Skeletal muscle tissue (tissue), 4 donors: ENCODE data around the gene LRRC27. TPM values are rescaled to one million over a fixed set of nuclear protein-coding genes. Genes with fewer than 3 reads are reported as not detected.

ENCODE experiments used
- H3K27ac ChIP-seq: one replicate; pipeline ENCODE4 v1.7.0; 2013; ENCODE audit warnings: mild to moderate bottlenecking, low read depth, low read length, inconsistent platforms
- H3K27me3 ChIP-seq, 3 donors: one replicate each; pipeline ENCODE4 v1.7.0; 2013; ENCODE audit warnings: low read length in 3 of 3; ENCODE audit not compliant: control insufficient read depth in 3 of 3, insufficient read depth in 3 of 3
- H3K36me3 ChIP-seq, 3 donors: one replicate each; pipeline ENCODE4 v1.7.0; 2013; ENCODE audit warnings: low read length in 3 of 3; ENCODE audit not compliant: control insufficient read depth in 3 of 3, insufficient read depth in 3 of 3
- H3K4me1 ChIP-seq, 3 donors: one replicate each; pipeline ENCODE4 v1.7.0; 2013; ENCODE audit warnings: low read length in 3 of 3, mild to moderate bottlenecking in 3 of 3; ENCODE audit not compliant: control insufficient read depth in 3 of 3, insufficient read depth in 3 of 3
- H3K4me3 ChIP-seq, 3 donors: one replicate each; pipeline ENCODE4 v1.7.0; 2013; ENCODE audit warnings: low read length in 3 of 3
- H3K9ac ChIP-seq, 3 donors: one replicate each; pipeline ENCODE4 v1.7.0; 2013; ENCODE audit warnings: low read length in 3 of 3, mild to moderate bottlenecking in 3 of 3, moderate library complexity in 2 of 3, low read depth in 1 of 3
- H3K9me3 ChIP-seq, 3 donors: one replicate each; pipeline ENCODE4 v1.7.0; 2013; ENCODE audit warnings: low read length in 3 of 3; ENCODE audit not compliant: control insufficient read depth in 3 of 3
- total RNA-seq: library from RNA; depleted of rRNA; stranded (reverse); fragments of >200 nt; gene quantifications from one replicate; pipeline ENCODE4 v1.2.3, GENCODE V29; 2014
- donor health status: Osteomylitis.

The LRRC27 gene
- total RNA-seq, 1 donor from 2014 or later, result 2.6 TPM

DNA sequence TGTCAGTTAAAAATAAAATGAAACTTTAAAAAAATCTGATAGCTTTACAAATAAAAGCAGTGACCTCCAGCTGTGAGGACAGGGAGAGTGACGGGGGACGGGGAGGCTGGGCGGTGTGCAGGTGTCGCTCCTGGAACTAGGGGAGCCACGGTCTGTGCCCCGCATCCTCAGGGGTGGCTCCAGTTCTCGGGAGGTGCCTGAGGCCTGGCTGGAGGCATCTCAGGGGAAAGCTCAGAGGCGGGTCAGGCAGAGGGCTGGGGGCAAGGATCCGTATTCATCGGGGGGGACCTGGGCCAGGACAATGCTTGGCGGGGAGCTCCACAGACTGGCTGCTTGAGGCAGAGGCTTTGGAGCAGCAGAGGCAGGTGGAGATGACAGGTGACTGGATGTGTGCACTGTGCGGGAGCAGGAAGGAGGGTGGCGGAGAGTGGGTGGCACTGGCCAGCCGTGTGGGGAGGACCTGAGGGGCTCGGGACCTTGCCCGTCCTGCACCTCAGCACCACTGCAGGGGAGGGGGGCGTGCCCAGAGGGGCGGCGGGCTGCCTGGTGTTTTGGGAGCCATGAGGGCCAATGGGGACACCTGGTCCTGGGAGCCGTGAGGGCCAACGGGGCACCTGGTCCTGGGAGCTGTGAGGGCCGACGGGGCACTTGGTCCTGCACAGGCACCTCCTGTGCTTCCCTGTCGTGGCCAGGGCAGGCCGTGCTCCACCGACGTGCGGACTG lies 78.2 kb downstream of the LRRC27 start:
- Histone ChIP-seq H3K9me3 (no peaks in the 10 kb centered on the region), H3K36me3 (peaks cover 10 to 13% (median 12%) of the 10 kb centered on the region in 3 donors), H3K27me3 (no peaks in the 10 kb centered on the region), H3K27ac (no peak overlapping the region), H3K9ac (no peak overlapping the region), H3K4me3 (no peak overlapping the region), H3K4me1 (peaks cover 27 to 63% (median 61%) of the 10 kb centered on the region in 3 donors)

DNA sequence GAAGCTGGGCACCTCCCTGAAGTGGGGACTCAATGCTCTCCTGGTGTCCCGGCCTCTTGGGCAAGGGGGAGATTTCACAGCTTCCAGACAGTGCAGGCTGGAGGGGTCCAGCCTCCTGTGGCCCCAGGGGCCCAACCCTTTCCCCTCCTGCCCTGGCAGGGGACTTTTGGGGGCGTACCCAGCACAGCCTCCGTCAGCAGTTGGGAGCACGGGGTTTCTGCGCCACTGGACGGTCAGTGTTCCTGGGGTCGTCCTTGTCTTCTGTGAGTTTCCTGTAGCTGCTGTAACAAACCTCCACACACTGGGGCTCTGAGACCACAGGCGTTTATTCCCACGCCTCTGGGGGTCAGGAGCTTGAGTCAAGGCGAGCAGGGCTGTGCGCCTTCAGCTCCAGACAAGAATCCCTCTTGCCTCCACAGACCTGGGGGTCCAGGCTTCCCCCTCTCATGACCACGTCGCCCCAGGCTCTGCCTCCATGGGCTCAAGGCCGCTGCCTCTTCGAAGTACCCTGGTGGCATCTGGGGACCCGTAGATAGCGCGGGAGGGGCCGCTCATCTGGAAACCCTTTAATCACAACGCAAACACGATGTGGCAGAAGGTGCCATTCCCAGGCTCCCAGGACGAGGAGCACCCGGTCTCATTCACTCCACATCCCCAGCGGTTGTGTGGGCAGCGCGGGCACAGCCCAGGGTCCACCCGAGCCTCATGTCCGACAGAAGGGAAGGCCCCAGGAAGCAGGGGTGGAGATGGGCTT lies 79.0 kb downstream of the LRRC27 start:
- Histone ChIP-seq H3K9me3 (no peaks in the 10 kb centered on the region), H3K4me1 (peaks cover 27 to 64% (median 61%) of the 10 kb centered on the region in 3 donors), H3K9ac (peak overlapping the region in 1 of 3 donors; percentile 16), H3K27me3 (no peaks in the 10 kb centered on the region), H3K36me3 (peaks cover 4 to 8% (median 6%) of the 10 kb centered on the region in 3 donors), H3K4me3 (no peak overlapping the region), H3K27ac (peak overlapping the region; percentile 33)

DNA sequence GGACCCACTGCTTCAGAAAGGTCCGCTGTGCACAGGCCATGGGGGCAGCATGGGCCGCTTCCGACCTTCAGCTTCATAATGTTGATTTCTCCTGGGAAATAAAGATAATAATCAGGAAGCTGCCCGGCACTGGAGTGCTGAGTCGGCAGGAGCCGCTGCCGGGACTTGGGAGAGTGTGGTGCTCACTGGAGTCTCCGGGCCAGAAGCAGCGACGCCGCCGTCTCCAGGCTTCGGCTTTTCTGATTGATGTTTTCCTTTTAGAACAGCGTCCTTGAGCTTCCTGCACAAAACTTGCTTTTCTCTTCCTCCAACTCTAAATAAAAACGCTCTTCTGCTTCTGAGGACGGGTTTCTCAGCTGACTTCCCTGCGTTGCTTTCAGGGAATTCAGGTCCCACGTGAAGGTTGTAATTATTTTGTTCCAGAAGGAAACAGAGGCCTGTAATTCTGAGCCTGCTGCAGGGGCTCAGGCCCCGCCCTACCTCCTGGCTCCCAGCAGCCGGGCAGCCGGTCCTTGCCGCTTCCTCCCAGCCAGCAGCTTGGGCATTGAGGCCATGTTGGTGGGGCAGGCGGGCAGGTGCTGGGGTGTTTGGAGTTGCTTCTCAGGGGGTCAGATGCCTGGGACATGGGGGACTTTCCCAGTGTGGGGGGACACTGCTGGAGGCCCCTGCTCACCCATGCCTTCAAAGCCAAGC lies 79.7 kb downstream of the LRRC27 start:
- H3K4me3 ChIP-seq, result no peak overlapping the region
- H3K27ac ChIP-seq, result peak overlapping the region; percentile 33
- no peak overlapping the region for H3K9ac ChIP-seq
- peaks cover 0 to 6% (median 0%) of the 10 kb centered on the region in 3 donors for H3K36me3 ChIP-seq
- peaks cover 27 to 66% (median 61%) of the 10 kb centered on the region in 3 donors for H3K4me1 ChIP-seq
- H3K27me3 ChIP-seq, result no peaks in the 10 kb centered on the region
- no peaks in the 10 kb centered on the region for H3K9me3 ChIP-seq

DNA sequence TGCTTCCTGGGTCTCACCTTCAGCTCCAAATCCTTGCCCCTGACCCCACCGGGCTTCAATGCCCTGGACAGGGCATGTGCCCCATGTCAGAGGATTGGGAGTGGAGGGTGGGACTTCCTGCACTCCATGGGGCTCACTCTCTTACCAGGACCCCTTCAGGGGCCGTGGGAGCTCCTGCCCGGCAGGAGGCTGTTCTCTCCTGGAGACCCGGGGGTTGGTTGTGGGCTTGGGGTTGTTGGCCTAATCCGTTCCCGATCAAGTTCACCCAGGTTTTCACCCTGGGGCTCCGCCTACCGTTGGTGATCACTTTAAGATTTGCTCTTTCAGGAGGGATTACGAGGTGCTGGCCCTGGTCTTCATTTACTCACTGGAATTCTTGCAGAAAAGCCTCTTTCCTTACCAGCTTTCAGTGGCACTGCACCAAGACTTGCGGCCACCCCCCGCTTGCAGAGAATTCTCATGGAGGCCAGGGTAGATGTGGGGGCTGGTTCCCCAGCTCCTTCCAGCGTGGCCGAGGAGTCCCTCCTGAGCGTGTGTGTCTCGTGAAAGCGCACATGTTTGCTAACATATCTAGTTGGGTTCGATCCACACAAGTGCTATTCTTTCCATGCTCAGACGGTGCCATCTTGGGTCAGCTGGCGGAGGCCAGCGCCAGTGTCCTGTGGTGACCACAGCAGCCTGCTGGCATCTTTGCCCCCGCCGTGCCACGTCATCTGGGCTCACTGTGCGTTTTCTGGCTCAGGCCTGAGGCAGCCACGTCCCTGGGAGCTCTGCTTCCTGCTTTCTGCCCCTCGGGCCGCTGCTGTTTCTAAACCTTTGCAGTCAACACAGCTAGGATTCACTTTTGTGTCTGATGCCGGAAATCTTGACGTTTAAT lies 80.6 kb downstream of the LRRC27 start:
- Histone ChIP-seq H3K27me3 (no peaks in the 10 kb centered on the region), H3K4me1 (peaks cover 24 to 68% (median 54%) of the 10 kb centered on the region in 3 donors), H3K9ac (peak overlapping the region in 2 of 3 donors; percentile 45 to 57), H3K9me3 (no peaks in the 10 kb centered on the region), H3K36me3 (peaks cover 0 to 6% (median 0%) of the 10 kb centered on the region in 3 donors), H3K27ac (peak overlapping the region; percentile 33), H3K4me3 (no peak overlapping the region)

DNA sequence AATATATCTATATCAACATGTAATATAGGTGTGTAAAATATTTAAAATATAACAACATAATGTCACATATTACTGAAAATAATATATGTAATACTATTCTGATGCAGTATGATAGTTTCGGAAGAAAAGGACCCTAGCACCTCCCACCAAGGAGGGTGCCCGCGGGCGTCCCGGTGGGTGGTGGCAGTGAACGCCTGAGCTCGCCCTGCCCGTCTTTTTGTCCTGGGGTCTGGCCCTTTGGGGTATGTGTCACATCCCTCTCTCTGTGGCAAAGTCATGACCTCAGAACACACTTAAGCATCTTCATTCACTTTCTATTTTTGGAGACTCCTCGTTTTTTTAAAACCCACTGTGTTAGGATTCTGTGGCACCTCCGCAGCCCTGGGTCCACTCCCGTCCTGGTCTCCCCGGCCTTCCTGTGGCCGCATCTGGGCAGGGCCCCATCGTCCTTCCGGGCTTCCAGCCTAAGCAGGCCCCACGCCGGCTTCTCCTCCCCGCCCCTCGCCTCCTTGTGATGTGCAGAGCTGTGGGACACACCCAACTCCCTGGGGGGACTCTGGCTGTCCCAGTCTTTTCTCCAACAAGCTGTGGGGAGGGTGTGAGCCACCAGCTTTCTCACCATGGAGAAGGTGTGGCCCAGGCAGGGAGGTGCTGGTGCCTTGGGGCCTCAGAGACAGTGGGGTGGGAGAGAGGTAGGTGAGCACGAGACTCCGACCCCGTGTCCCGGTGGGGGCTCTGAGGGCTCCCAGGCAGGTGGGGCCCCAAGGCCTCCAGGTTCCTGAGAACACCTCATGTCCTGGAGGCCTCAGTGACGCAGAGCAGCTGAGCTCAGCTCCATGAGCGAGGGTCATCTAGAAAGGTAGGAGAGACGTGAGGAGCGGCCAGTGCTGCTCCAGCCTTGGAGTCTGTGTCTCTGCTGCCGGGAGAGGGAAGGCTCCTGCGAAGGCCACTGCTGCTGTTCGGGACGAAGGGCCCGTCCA lies 81.5 kb downstream of the LRRC27 start:
- no peaks in the 10 kb centered on the region for H3K9me3 ChIP-seq
- H3K36me3 ChIP-seq, result peaks cover 0 to 6% (median 0%) of the 10 kb centered on the region in 3 donors
- peak overlapping the region; percentile 34 to 57 (median 45) for H3K9ac ChIP-seq
- no peak overlapping the region for H3K27ac ChIP-seq
- H3K27me3 ChIP-seq, result no peaks in the 10 kb centered on the region
- no peak overlapping the region for H3K4me3 ChIP-seq
- peaks cover 24 to 67% (median 52%) of the 10 kb centered on the region in 3 donors for H3K4me1 ChIP-seq

DNA sequence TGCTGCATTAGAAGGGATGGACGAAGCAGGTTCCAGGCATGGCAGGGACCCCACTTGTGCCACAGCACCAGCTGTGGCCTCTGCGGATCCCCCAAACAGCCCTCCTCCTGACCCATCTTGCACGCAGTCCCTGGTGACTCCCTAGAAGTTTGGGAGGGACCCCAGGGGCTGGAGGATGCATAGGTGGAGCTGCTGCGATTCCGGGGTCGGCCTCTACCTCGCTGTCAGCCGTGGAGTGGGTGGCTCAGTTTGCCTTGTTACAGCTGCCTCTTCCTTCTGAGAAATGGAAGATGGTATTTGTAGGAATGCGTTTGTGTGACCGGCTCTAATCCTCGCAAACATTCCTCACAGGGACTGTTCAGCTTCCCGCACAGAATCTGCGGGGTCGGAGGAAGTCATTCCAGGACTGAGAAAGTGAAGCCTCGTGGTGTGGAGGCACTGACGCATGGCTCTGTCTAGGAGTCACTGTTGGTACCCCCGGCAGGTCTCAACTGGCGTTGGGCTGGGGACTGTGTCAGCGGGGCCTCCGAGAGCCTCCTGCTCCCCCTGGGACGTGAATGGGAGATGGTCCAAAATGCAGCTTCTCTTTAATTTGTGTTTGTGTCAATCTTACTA lies 82.5 kb downstream of the LRRC27 start:
- Histone ChIP-seq H3K9ac (peak overlapping the region in 1 of 3 donors; percentile 11), H3K4me1 (peaks cover 24 to 67% (median 49%) of the 10 kb centered on the region in 3 donors), H3K27ac (no peak overlapping the region), H3K36me3 (peaks cover 0 to 6% (median 0%) of the 10 kb centered on the region in 3 donors), H3K9me3 (no peaks in the 10 kb centered on the region), H3K4me3 (no peak overlapping the region), H3K27me3 (no peaks in the 10 kb centered on the region)

DNA sequence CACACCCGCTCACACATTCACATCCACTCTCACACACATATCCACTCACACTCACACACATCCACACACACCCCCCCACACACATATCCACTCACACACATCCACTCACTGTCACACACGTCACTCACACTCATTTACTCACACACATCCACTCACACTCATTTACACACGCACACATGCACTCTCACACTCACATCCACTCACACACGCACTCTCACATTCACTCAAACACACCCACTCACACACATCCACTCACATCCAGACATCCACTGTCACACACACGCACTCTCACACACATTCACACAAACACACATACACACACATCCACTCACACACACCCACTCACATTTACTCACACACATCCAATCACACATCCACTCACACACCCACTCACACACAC lies 83.3 kb downstream of the LRRC27 start:
- H3K27ac ChIP-seq, result no peak overlapping the region
- H3K27me3 ChIP-seq, result no peaks in the 10 kb centered on the region
- H3K4me3 ChIP-seq, result no peak overlapping the region
- H3K36me3 ChIP-seq, result peaks cover 0 to 6% (median 0%) of the 10 kb centered on the region in 3 donors
- H3K4me1 ChIP-seq, result peaks cover 31 to 74% (median 57%) of the 10 kb centered on the region in 3 donors
- H3K9me3 ChIP-seq, result no peaks in the 10 kb centered on the region
- no peak overlapping the region for H3K9ac ChIP-seq

DNA sequence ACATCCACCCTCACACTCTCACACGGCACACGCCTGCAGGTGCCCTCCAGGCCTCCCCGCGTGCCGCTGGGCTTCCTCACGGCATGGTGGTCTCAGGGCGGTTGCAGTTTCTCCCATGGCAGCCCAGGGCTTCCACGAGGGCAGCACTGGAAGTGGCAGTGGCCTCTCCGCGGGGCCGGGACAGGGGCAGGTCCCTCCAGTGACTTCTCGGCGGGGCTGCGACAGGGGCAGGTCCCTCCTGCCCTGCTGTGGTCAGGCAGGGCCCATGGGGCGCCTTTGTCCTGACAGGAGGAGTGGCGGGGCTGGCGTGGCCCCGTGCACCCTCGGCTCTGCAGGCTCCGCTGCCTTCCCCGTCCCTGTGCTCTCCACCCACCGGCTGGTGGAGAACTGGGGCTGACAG lies 84.0 kb downstream of the LRRC27 start:
- no peak overlapping the region for H3K4me3 ChIP-seq
- peaks cover 34 to 81% (median 61%) of the 10 kb centered on the region in 3 donors for H3K4me1 ChIP-seq
- no peaks in the 10 kb centered on the region for H3K27me3 ChIP-seq
- peaks cover 0 to 6% (median 0%) of the 10 kb centered on the region in 3 donors for H3K36me3 ChIP-seq
- H3K27ac ChIP-seq, result no peak overlapping the region
- H3K9ac ChIP-seq, result no peak overlapping the region
- no peaks in the 10 kb centered on the region for H3K9me3 ChIP-seq
